Upper lobe of right lung (tissue), 1 donor: Measurements from ENCODE around the gene FAHD1. TPM values are rescaled to one million over a fixed set of nuclear protein-coding genes. Genes with fewer than 3 reads are reported as not detected.
"Not testable (repeated sequence)": the region's sequence is repeated elsewhere in the genome, so short reads cannot be mapped to it uniquely, and the experiment has no call there.

Experiments used
- ATAC-seq: fragments of 200-7000 bp; cut with Tn5 transposase; one replicate; pipeline ENCODE4 v1.9.1; 2020; ENCODE audit warnings: mild to moderate bottlenecking, moderate library complexity
- DNase-seq: peaks from one replicate; pipeline ENCODE4 v3.0.0-alpha.2; 2020
- H3K27ac ChIP-seq: fragments of 200-600 bp; one replicate; pipeline ENCODE4 v1.8.0; 2022
- H3K27me3 ChIP-seq: fragments of 200-600 bp; one replicate; pipeline ENCODE4 v1.8.0; 2022; ENCODE audit warnings: mild to moderate bottlenecking
- H3K36me3 ChIP-seq: fragments of 200-600 bp; one replicate; pipeline ENCODE4 v1.8.0; 2022
- H3K4me1 ChIP-seq: fragments of 200-600 bp; one replicate; pipeline ENCODE4 v1.8.0; 2022
- H3K4me3 ChIP-seq: fragments of 200-600 bp; one replicate; pipeline ENCODE4 v1.8.0; 2022; ENCODE audit warnings: mild to moderate bottlenecking
- H3K9me3 ChIP-seq: fragments of 200-600 bp; one replicate; pipeline ENCODE4 v1.8.0; 2022
- intact Hi-C: fragments of 100-400 bp; cut with DNase I; formaldehyde crosslinking; loops from one replicate; pipeline ENCODE4 v1.11.0; 2022
- total RNA-seq: library from RNA; stranded (reverse); fragmentation: NEBNext Ultra II Directional; extraction: Animal tissue kit (Norgen Biotek cat#: 25700); gene quantifications from one replicate; pipeline ENCODE4 v1.2.1, GENCODE V29; 2021
- TF ChIP-seq, protein P1 (sequence below): fragments of 200-600 bp; IDR thresholded peaks from one replicate; pipeline ENCODE4 v1.8.0; 2022; ENCODE audit warnings: antibody characterized with exemption
- donor health status: DM: no; HTN: yes; CAD: no; lungs with severe emphysema.

FAHD1 gene
- total RNA-seq, 1 donor from 2014 or later: 17.2 TPM

DNA sequence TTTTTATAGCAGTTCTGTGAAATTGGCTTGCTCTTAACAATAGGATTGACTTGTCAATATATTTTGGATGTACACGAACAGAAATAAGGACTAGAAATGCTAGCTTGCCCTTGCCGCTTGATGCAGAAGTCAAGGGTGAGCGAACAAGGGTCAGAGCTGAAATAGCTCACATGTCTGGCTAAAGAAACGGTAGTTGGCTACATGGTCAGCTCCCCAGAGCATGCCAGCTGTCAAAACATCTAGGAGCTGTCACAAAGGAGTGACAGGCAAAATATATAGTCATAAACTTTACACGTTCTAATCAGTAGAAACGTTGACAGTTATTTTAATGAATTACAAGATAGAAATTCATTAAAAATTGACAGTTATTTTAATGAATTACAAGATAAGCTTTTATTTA, 47.8 kb downstream of the FAHD1 start:
- no peak for ATAC-seq
- peaks cover 31% of the 10 kb centered on the region for H3K27me3 ChIP-seq
- intact Hi-C loops: no loop called here
- no peak overlapping the region for H3K27ac ChIP-seq
- TF ChIP-seq, protein P1, sequence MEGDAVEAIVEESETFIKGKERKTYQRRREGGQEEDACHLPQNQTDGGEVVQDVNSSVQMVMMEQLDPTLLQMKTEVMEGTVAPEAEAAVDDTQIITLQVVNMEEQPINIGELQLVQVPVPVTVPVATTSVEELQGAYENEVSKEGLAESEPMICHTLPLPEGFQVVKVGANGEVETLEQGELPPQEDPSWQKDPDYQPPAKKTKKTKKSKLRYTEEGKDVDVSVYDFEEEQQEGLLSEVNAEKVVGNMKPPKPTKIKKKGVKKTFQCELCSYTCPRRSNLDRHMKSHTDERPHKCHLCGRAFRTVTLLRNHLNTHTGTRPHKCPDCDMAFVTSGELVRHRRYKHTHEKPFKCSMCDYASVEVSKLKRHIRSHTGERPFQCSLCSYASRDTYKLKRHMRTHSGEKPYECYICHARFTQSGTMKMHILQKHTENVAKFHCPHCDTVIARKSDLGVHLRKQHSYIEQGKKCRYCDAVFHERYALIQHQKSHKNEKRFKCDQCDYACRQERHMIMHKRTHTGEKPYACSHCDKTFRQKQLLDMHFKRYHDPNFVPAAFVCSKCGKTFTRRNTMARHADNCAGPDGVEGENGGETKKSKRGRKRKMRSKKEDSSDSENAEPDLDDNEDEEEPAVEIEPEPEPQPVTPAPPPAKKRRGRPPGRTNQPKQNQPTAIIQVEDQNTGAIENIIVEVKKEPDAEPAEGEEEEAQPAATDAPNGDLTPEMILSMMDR: no peak
- no peaks in the 10 kb centered on the region for H3K9me3 ChIP-seq
- H3K4me1 ChIP-seq: no peaks in the 10 kb centered on the region
- DNase-seq: no peak
- H3K4me3 ChIP-seq: no peak overlapping the region
- H3K36me3 ChIP-seq: no peaks in the 10 kb centered on the region

DNA sequence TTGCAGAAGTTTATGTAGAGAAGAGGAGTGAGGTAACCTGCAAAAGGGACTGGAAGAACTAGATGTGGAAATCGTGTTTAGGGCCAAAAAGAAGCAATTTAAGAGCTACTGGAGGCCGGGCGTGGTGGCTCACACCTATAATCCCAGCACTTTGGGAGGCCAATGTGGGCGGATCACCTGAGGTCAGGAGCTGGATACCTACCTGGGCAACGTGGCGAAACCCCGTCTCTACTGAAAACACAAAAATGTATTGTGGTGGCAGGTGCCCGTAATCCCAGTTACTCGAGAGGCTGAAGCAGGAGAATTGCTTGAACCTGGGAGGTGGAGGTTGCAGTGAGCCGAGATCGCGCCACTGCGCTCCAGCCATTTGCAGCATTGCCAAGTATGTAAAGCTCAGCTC, 49.1 kb downstream of the FAHD1 start:
- peaks cover 31% of the 10 kb centered on the region for H3K27me3 ChIP-seq
- intact Hi-C loops, DNase-seq: not testable (repeated sequence)

DNA sequence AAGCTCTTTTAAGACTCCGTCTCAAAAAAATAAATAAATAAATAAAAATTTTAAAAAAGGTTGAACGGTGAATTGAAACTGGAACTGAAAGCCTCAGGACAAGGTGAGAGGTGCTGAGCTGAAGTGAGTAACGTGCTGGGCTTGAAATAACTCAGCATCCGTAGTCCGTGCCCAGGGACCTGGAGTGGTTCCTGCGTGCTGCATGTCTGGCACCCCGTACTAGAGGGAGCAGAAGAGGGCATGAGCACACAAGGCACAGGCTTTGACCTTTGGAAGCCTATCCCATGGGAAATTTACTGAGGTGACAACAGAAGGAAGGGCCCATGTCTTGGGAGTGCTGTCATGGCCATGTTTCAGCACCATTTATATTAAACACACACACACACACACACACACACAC, 49.5 kb downstream of the FAHD1 start:
- no peak for DNase-seq
- H3K9me3 ChIP-seq: no peaks in the 10 kb centered on the region
- TF ChIP-seq, protein P1: no peak
- no peak overlapping the region for H3K4me3 ChIP-seq
- no peaks in the 10 kb centered on the region for H3K4me1 ChIP-seq
- ATAC-seq: no peak
- H3K27ac ChIP-seq: no peak overlapping the region
- H3K36me3 ChIP-seq: no peaks in the 10 kb centered on the region
- intact Hi-C loops: no loop called here
- H3K27me3 ChIP-seq: peaks cover 31% of the 10 kb centered on the region

More for the DNA sequence above, 49.1 kb downstream of the FAHD1 start:
- not testable (repeated sequence) for H3K4me1 ChIP-seq, ATAC-seq, H3K4me3 ChIP-seq, H3K9me3 ChIP-seq, H3K27ac ChIP-seq, H3K36me3 ChIP-seq

DNA sequence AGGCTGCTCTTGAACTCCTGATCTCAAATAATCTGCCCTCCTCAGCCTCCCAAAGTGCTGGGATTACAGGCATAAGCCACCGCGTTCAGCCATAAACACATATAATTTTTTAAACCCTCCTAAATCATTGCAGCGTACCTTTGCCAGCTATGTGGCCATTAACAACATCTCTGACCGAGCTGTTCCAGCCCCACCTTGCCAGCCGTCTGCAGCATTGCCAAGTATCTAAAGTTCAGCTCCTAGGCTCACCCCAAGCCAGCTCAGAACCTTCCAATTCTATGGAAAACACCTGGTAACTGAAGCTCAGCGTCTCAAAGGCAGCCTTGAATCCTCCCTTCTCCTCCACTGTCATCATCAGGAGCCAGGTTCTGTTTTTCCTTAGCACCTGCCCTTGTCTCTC, 50.1 kb downstream of the FAHD1 start:
- ATAC-seq (no peak), DNase-seq (no peak)
- H3K4me3 ChIP-seq: no peak overlapping the region
- H3K4me1 ChIP-seq: no peaks in the 10 kb centered on the region
- peaks cover 29% of the 10 kb centered on the region for H3K27me3 ChIP-seq
- H3K27ac ChIP-seq: no peak overlapping the region
- intact Hi-C loops: no loop called here
- no peaks in the 10 kb centered on the region for H3K36me3 ChIP-seq
- no peaks in the 10 kb centered on the region for H3K9me3 ChIP-seq
- TF ChIP-seq, protein P1: no peak

DNA sequence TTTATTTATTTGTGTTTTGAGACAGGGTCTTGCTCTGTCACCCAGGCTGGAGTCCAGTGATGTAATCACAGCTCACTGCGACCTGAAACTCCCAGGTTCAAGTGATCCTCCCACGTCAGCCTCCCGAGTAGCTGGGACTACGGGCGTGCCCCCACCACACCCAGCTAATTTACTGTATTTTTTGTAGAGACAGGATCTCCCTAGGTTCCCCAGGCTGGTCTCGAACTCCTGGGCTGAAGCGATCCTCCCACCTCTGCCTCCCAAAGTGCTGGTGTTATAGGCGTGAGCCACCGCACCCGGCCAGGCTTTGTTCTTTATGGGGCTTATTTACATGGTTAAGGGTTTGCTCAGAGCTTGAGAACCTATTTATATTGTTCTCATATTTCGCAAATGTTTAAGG, 50.8 kb downstream of the FAHD1 start:
- Histone ChIP-seq H3K27ac (no peak overlapping the region), H3K36me3 (no peaks in the 10 kb centered on the region), H3K9me3 (no peaks in the 10 kb centered on the region), H3K4me3 (no peak overlapping the region), H3K4me1 (no peaks in the 10 kb centered on the region), H3K27me3 (peaks cover 22% of the 10 kb centered on the region)
- intact Hi-C loops: no loop called here
- ATAC-seq (no peak), DNase-seq (peak; percentile 40)
- TF ChIP-seq, protein P1: no peak

DNA sequence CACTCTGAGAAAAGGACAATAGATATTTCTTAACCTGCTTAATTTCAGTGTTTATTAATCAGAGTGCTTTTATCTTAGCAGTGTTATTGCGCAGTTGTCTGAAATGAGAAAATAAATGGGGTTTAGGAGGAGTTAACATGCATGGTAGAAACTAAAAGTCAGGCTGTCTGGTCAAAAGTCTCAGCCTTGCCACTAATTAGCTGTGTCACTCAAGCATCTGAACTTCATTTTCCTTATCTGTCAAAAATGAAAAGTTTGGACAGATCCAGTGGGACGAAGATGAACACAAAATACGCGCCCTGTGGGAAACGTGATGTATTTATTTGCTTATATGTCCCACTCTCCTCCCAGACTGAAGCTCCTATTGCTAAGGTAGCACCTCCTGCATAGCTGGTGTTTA, 51.2 kb downstream of the FAHD1 start:
- intact Hi-C loops: no loop called here

More for the DNA sequence above, 51.2 kb downstream of the FAHD1 start:
- ATAC-seq: no peak
- Histone ChIP-seq H3K9me3 (no peaks in the 10 kb centered on the region), H3K27me3 (peaks cover 22% of the 10 kb centered on the region), H3K27ac (no peak overlapping the region), H3K4me3 (no peak overlapping the region), H3K4me1 (no peaks in the 10 kb centered on the region), H3K36me3 (no peaks in the 10 kb centered on the region)
- no peak for DNase-seq
- TF ChIP-seq, protein P1: no peak

Other genes with a start within 250 kb of the FAHD1 start
- gene IFT140, start 215.1 kb upstream of the FAHD1 start, total RNA-seq: 38.4 TPM
- 21.4 TPM for gene CRAMP1, start 214.8 kb upstream of the FAHD1 start, total RNA-seq
- 44.8 TPM for gene JPT2, start 148.9 kb upstream of the FAHD1 start, total RNA-seq
- 77.3 TPM for gene MAPK8IP3, start 121.0 kb upstream of the FAHD1 start, total RNA-seq
- 67.2 TPM for gene NME3, start 55.7 kb upstream of the FAHD1 start, total RNA-seq
- gene EME2, start 54.4 kb upstream of the FAHD1 start, total RNA-seq: 19.2 TPM
- gene MRPS34, start 54.1 kb upstream of the FAHD1 start, total RNA-seq: 62.7 TPM
- 43.0 TPM for gene SPSB3, start 44.6 kb upstream of the FAHD1 start, total RNA-seq
- 38.9 TPM for gene NUBP2, start 44.2 kb upstream of the FAHD1 start, total RNA-seq
- 2.5 TPM for gene IGFALS, start 33.5 kb upstream of the FAHD1 start, total RNA-seq
- 71.8 TPM for gene HAGH, start 381 bp upstream of the FAHD1 start, total RNA-seq
- gene MEIOB, start 45.0 kb downstream of the FAHD1 start, total RNA-seq: not detected
- not detected for gene HS3ST6, start 91.2 kb downstream of the FAHD1 start, total RNA-seq
- 28.8 TPM for gene MSRB1, start 116.0 kb downstream of the FAHD1 start, total RNA-seq
- gene RPL3L, start 127.5 kb downstream of the FAHD1 start, total RNA-seq: not detected
- gene NDUFB10, start 132.3 kb downstream of the FAHD1 start, total RNA-seq: 86.7 TPM
- 1,490 TPM for gene RPS2, start 137.6 kb downstream of the FAHD1 start, total RNA-seq
- not detected for gene RNF151, start 139.7 kb downstream of the FAHD1 start, total RNA-seq
- 24.7 TPM for gene TBL3, start 144.8 kb downstream of the FAHD1 start, total RNA-seq
- gene NOXO1, start 154.3 kb downstream of the FAHD1 start, total RNA-seq: 1.8 TPM
- 23.1 TPM for gene GFER, start 157.0 kb downstream of the FAHD1 start, total RNA-seq
- gene SYNGR3, start 162.8 kb downstream of the FAHD1 start, total RNA-seq: 0.61 TPM
- 38.2 TPM for gene ZNF598, start 182.6 kb downstream of the FAHD1 start, total RNA-seq
- not detected for gene NPW, start 192.6 kb downstream of the FAHD1 start, total RNA-seq
- 363 TPM for gene NHERF2, start 199.7 kb downstream of the FAHD1 start, total RNA-seq
- gene NTHL1, start 220.6 kb downstream of the FAHD1 start, total RNA-seq: 26.4 TPM
- gene TSC2, start 220.8 kb downstream of the FAHD1 start, total RNA-seq: 119 TPM